OCI-LY7 (cell line): Measurements from ENCODE around the gene ACTC1. TPM values are rescaled to one million over a fixed set of nuclear protein-coding genes. Genes with fewer than 3 reads are reported as not detected.

Source experiments
- BruUV-seq: library from RNA; stranded (reverse); fragments of 400-500 nt; replicated peaks from 2 replicates; lab custom pipeline; 2021; lab: Mats Ljungman, UMichigan
- CTCF ChIA-PET: fragments of 300-600 bp; sonication (Branson Sonifier 250); formaldehyde crosslinking; loops from one replicate; lab custom pipeline; 2022; ENCODE audit warnings: antibody characterized with exemption; ENCODE audit not compliant: unreplicated experiment; lab: Charles Lee
- POLR2A ChIA-PET: fragments of 300-600 bp; sonication (Branson Sonifier 250); formaldehyde crosslinking; loops from one replicate; lab custom pipeline; 2022; ENCODE audit warnings: antibody characterized with exemption; lab: Charles Lee
- DNase-seq: peaks from one replicate; pipeline ENCODE4 v3.0.0-alpha.2; 2015; ENCODE audit warnings: low spot score
- H2AFZ ChIP-seq: fragments of 200-600 bp; sonication (generic), shearing (Covaris generic); 2 replicates; pipeline ENCODE4 v1.6.1; 2014; ENCODE audit warnings: mild to moderate bottlenecking, antibody characterized with exemption, low read length, moderate library complexity
- H3K27ac ChIP-seq: fragments of 200-600 bp; sonication (generic); 2 replicates; pipeline ENCODE4 v1.5.1; 2014; ENCODE audit warnings: mixed run types, low read depth, mild to moderate bottlenecking, moderate library complexity, low read length, inconsistent platforms; ENCODE audit not compliant: poor library complexity, severe bottlenecking
- H3K36me3 ChIP-seq: fragments of 200-600 bp; sonication (generic); 2 replicates; pipeline ENCODE4 v1.6.1; 2014; ENCODE audit warnings: mild to moderate bottlenecking, antibody characterized with exemption, low read length, moderate library complexity, mixed read lengths; ENCODE audit not compliant: insufficient read depth
- H3K4me1 ChIP-seq: fragments of 200-600 bp; sonication (generic); 2 replicates; pipeline ENCODE4 v1.5.1; 2014; ENCODE audit warnings: mild to moderate bottlenecking, low read length; ENCODE audit not compliant: insufficient read depth, poor library complexity, severe bottlenecking
- H3K4me2 ChIP-seq: fragments of 200-600 bp; sonication (generic); 2 replicates; pipeline ENCODE4 v1.6.1; 2014; ENCODE audit warnings: mild to moderate bottlenecking, low read length
- H3K4me3 ChIP-seq: fragments of 200-600 bp; sonication (generic); 2 replicates; pipeline ENCODE4 v1.5.1; 2014; ENCODE audit warnings: mild to moderate bottlenecking, low read depth, low read length; ENCODE audit not compliant: poor library complexity, severe bottlenecking
- H3K79me2 ChIP-seq: fragments of 200-600 bp; sonication (generic); 2 replicates; pipeline ENCODE4 v1.6.1; 2016; ENCODE audit warnings: low read depth, mild to moderate bottlenecking, low read length, moderate library complexity, mixed read lengths; ENCODE audit not compliant: insufficient read depth
- H3K9me2 ChIP-seq: fragments of 200-600 bp; sonication (generic); 2 replicates; pipeline ENCODE4 v1.6.1; 2016; ENCODE audit warnings: mild to moderate bottlenecking, low read length, mixed read lengths; ENCODE audit not compliant: insufficient read depth
- H3K9me3 ChIP-seq: fragments of 200-600 bp; sonication (generic); 2 replicates; pipeline ENCODE4 v1.6.1; 2014; ENCODE audit warnings: mild to moderate bottlenecking, mixed run types, low read length, mixed read lengths
- H4K20me1 ChIP-seq: fragments of 200-600 bp; sonication (generic); 2 replicates; pipeline ENCODE4 v1.6.1; 2014; ENCODE audit warnings: mild to moderate bottlenecking, antibody characterized with exemption, low read length, moderate library complexity, mixed read lengths; ENCODE audit not compliant: insufficient read depth
- CTCF ChIP-seq: fragments of 200-600 bp; sonication (generic); conservative IDR thresholded peaks from 2 replicates; pipeline ENCODE4 v1.5.1; 2014; ENCODE audit warnings: mild to moderate bottlenecking, antibody characterized with exemption, low read length, moderate library complexity, mixed read lengths
- EZH2phosphoT487 ChIP-seq: fragments of 200-600 bp; sonication (generic); IDR thresholded peaks from 2 replicates; pipeline ENCODE4 v1.6.1; 2018; ENCODE audit warnings: low read depth, borderline replicate concordance, mild to moderate bottlenecking, mixed run types, antibody characterized with exemption, low read length, moderate library complexity, mixed read lengths
- intact Hi-C: fragments of 100-400 bp; cut with micrococcal nuclease; formaldehyde crosslinking; loops from one replicate; pipeline ENCODE4 v1.10.0; 2022; ENCODE audit not compliant: unreplicated experiment
- total RNA-seq, 2 experiments: library from RNA; depleted of rRNA in 1 of 2; stranded (reverse); fragments of >200 nt in 1 of 2; shearing (Covaris generic) in 1 of 2; gene quantifications; 2 replicates each; pipeline ENCODE4 v1.2.3, GENCODE V29; 2014 to 2022

The ACTC1 gene
- total RNA-seq, 2 experiments from 2014 or later, result not detected

- ChIA-PET CTCF (no interaction called here), POLR2A (interaction anchor here (0.7 kb wide), 1 partner anchor 30 kb away, joined by 3 read pairs; no protein-coding TSS in a partner anchor)
- BruUV-seq, result no TSS peak
- Histone ChIP-seq H3K27ac (no peak overlapping the region), H3K79me2 (no peaks in the 10 kb centered on the region), H3K36me3 (no peaks in the 10 kb centered on the region), H3K4me1 (no peaks in the 10 kb centered on the region), H3K9me2 (no peaks in the 10 kb centered on the region), H3K4me3 (no peak overlapping the region), H2AFZ (no peak overlapping the region), H3K9me3 (no peaks in the 10 kb centered on the region), H3K4me2 (no peak overlapping the region), H4K20me1 (no peaks in the 10 kb centered on the region)
- TF ChIP-seq CTCF, result no peak
- TF ChIP-seq EZH2phosphoT487, result no peak
- no peak for DNase-seq
- intact Hi-C loops, result no loop called here
These were observed 3.6 kb downstream of the ACTC1 start for GRCh38 chr15:34791701-34792100.

GRCh38 chr15:34790121-34790520, 5.2 kb downstream of the ACTC1 start:
- H3K4me1 ChIP-seq, result no peaks in the 10 kb centered on the region
- BruUV-seq, result no TSS peak
- ChIA-PET POLR2A (no interaction called here), CTCF (no interaction called here)
- no peaks in the 10 kb centered on the region for H3K36me3 ChIP-seq
- H3K79me2 ChIP-seq, result no peaks in the 10 kb centered on the region
- H4K20me1 ChIP-seq, result no peaks in the 10 kb centered on the region
- no peak overlapping the region for H3K4me2 ChIP-seq
- no peaks in the 10 kb centered on the region for H3K9me3 ChIP-seq
- H3K9me2 ChIP-seq, result no peaks in the 10 kb centered on the region
- no peak overlapping the region for H3K4me3 ChIP-seq
- no peak overlapping the region for H2AFZ ChIP-seq
- intact Hi-C loops, result no loop called here
- H3K27ac ChIP-seq, result no peak overlapping the region
- TF ChIP-seq CTCF (no peak), EZH2phosphoT487 (no peak)
- DNase-seq, result no peak

GRCh38 chr15:34789326-34789725, 6.0 kb downstream of the ACTC1 start:
- ChIA-PET CTCF (no interaction called here), POLR2A (no interaction called here)
- no peak for DNase-seq
- no peaks in the 10 kb centered on the region for H3K79me2 ChIP-seq
- no peaks in the 10 kb centered on the region for H4K20me1 ChIP-seq
- H2AFZ ChIP-seq, result no peak overlapping the region
- no peaks in the 10 kb centered on the region for H3K9me3 ChIP-seq
- H3K9me2 ChIP-seq, result no peaks in the 10 kb centered on the region
- H3K4me3 ChIP-seq, result no peak overlapping the region
- H3K4me1 ChIP-seq, result no peaks in the 10 kb centered on the region
- intact Hi-C loops, result no loop called here
- H3K4me2 ChIP-seq, result no peak overlapping the region
- no peak for TF ChIP-seq EZH2phosphoT487
- no peak for TF ChIP-seq CTCF
- no peaks in the 10 kb centered on the region for H3K36me3 ChIP-seq
- H3K27ac ChIP-seq, result no peak overlapping the region
- BruUV-seq, result no TSS peak
